EL (cell line): ENCODE results near the gene NCOR1.
"Not testable (repeated sequence)": the region's sequence is repeated elsewhere in the genome, so short reads cannot be mapped to it uniquely, and the experiment has no call there.

Experiments
- DNase-seq: peaks from one replicate; pipeline ENCODE4 v3.0.0-alpha.2; 2016

NCOR1 gene

DNA sequence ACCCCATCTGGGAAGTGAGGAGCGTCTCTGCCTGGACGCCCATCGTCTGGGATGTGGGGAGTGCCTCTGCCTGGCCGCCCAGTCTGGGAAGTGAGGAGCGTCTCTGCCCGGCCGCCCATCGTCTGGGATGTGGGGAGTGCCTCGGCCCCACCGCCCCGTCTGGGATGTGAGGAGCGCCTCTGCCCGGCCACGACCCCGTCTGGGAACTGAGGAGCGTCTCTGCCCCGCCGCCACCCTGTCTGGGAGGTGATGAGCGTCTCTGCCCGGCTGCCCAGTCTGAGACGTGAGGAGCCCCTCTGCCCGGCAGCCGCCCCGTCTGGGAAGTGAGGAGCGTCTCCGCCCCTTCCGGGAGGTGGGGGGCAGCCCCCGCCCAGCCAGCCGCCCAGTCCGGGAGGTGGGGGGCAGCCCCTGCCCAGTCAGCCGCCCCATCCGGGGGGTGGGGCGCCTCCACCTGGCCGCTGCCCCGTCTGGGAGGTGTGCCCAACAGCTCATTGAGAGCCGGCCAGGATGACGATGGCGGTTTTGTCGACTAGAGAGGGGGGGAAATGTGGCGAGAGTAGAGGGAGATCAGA is 69.9 kb downstream of the NCOR1 start:
- not testable (repeated sequence) for DNase-seq

DNA sequence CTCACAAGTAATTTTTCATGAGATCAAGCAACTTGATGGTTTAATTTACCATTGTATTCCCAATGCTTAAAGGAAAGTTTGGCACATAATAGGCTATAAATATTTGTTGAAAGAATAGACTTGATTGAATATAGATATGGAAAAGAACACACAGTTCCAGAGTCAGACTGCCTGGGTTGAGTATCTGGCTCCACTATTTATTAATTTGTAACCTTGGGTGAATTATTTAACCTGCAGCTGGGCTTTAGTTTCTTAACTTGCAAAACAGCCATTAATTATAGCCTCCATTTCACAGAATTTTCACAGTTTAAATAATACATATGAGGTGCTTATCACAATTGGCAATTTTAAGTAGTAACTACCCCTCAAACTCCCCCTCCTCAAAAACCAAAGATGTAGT is 73.6 kb downstream of the NCOR1 start:
- DNase-seq, result no peak

- DNase-seq, result no peak
Measured at GRCh38 chr17:16140854-16141253, 74.5 kb downstream of the NCOR1 start.

DNA sequence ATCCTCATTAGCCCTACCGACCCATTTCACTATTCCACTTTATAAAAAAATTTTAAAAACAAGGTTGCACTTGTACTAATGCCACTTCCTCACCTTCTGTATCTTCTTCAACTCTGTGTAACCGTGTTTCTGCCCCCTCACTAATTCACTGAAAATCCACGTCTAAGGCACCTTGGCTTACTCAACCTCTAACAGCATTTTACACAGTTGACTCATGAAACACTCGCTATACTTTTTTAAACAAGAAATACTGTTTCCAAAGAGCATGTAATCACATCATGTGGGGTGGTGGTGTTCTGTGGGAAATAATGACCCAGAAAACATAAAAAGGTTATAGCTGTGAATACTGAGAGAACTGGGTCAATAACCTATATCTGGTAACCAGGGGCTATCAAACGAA is 79.9 kb downstream of the NCOR1 start:
- DNase-seq, result no peak

DNA sequence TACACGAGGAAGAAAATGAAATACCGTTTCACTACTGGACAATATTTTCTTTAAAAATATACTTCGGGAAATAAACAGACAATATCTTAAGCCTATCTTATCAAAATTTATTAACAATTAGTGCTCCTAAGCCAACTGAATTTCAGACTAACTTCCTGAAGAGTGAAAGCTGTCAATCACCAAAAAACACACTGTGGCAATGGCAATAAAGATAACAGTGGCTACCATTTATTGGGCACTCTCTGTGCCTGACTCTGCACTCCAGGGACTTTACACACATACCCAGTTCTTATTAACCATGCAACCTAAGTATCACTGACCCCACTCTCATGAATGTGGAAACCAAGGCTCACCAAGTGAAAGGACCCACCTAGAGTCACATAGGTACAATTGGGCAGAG is 83.7 kb downstream of the NCOR1 start:
- DNase-seq, result no peak

GRCh38 chr17:16129441-16130205 is 85.7 kb downstream of the NCOR1 start:
- no peak for DNase-seq

DNA sequence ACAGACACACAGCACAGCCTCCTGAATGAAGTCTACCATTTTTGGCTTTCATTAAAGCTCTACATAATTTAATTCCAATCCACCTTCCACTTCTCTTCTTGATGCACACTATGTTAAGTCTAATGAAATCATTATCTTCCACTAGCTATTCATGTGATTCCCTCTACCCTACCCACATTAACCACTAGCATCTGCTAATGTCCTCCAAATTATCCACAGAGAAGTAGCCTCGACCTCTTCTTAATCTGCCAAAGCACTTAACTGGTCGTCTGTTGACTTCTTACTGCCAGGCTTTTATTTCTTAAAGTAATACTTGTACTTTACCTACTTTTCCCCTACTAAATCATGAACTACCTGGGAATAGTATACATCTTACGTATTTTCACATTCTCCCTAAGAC is 91.8 kb downstream of the NCOR1 start:
- DNase-seq, result no peak

DNA sequence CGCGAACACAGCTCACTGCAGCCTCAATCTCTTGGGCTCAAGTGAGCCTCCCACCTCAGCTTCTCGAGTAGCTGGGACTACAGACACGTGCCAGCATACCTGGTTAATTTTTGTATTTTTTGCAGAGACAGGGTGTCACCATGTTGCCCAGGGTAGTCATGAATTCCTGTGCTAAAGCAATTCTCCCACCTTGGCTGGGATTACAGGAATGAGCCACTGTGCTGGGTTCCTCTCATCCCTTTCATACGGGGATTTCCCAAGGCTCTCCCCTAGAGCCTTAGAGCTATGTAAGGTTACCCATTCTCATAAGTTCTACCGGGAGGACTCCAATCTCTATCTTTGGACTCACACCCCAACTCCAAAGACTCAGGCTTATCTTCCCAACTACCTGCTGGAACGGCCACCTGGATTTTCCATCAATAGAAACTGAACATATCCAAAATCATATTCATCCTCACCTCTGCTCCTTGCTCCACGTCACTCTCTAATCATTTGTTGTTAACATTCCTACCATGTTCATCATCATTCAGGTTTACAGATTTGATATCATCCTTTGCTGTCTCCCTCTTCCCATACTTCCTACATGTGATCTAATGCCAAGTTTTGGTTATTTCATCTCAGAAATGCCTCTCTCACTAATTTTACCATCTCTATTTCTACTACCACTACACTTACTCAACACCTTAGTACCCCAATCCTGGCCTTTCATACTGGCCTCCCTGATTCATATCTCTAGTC is 92.5 kb downstream of the NCOR1 start:
- DNase-seq, result peak; percentile 19

DNA sequence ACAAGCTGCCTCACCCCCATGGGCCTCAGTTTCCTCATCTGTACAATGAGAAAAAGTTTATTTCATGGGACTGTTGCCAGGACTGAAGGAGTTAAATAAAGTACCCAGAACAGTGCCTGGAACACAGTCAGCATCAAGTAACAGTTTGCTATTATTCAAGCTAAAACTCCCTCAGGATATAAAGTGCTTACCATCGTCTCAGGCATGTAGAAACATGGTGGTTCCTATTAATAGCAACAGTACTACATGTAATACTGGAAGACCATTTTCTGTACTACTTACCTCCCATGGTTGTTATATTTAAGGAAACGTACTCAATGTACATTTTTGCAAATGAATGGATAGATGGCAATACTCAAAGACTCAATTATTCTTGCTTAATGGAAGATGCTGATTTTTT is 93.4 kb downstream of the NCOR1 start:
- DNase-seq, result no peak

- no peak for DNase-seq
Measured at GRCh38 chr17:16120937-16121336, 94.4 kb downstream of the NCOR1 start.

DNA sequence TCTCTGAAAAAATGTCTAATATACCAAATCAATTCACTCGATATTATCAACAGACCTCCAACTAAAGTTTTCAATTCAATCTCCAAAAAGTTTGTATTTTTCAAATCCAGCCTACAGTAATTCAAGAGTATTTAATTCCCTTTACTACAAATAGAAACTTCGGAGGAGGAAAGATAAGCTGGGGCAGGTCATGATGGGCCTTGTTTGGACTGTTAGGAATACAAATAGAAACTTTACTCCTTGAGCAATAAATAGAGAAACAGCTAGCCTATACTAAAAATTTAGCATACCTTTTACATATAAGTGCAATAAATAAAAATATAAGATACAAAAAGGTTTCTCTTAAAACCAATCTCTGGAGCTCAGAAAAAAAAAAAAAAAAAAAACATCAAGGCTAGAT is 98.2 kb downstream of the NCOR1 start:
- DNase-seq, result no peak

DNA sequence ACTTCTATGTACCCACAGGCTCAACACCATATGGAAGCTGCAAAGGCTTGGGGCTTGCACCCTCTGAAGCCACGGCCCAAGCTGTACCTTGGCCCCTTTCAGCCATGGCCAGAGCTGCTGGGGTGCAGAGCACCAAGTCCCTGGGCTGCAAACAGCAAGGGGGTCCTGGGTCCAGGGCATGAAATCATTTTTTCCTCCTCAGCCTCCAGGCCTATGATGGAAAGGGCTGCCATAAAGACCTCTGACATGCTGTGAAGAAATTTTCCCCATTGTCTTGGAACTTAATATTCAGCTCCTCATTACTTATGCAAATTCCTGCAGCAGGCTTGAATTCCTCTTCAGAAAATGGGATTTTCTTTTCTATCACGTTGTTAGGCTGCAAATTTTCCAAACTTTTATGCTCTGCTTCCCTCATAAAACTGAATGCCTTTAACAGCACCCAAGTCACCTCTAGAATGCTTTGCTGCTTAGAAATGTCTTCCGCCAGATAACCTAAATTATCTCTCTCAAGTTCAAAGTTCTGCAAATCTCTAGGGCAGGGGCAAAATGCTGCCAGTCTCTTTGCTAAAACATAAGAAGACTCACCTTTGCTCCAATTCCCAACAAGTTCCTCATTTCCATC is 100.1 kb downstream of the NCOR1 start:
- DNase-seq, result not testable (repeated sequence)

DNA sequence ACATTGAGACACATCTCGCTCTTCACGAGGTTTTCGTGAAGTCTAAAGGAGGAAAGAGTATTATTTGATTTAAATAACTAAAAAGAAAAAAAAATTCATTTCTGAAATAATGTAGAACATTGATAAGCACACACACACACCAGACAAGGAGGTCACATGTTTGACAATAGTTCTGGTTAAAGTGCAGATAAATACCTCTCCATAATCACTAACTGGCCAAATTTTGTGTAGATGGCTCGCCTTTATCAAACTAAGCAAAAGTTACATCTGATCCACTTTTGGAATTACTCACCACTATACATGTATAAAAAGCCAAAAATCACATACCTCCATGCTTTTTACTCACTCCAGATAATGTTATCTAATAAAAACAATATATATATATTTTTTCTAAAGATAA is 106.5 kb downstream of the NCOR1 start:
- no peak for DNase-seq

- no peak for DNase-seq
Measured at GRCh38 chr17:16108386-16108785, 106.9 kb downstream of the NCOR1 start.

GRCh38 chr17:16107165-16107770 is 108.1 kb downstream of the NCOR1 start:
- DNase-seq, result no peak

DNA sequence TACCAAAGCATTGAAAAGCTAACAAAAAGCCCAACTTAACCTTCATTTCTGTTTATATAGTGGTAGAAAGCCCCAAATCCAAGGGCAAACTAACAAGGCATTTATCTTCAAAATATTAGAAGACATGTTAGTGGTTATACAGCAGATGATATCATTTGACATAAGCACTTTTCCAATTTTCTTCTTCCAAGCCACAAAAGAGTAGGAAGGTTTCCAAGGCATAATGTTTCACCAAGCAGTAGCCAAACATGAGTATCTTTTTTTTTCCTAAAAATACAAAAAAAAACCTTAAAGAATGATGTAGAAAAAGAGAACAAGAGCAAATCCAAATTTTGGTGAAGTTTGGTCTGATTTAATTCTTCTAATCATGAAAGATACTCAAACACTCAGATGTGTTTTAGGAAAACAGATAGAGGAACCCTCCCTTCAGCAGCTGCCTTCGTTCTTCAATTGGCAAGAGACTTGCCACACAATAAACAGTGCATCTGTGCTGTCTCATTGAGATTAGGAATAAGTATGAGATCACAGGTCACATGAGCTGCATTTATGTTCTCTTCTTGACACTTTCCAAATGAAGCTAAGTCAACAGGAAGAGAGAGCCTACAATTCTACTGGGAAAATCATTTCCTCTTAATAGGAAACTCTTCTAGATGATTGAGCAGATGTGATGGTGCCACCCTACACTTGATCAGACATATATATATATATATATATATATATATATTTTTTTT is 109.0 kb downstream of the NCOR1 start:
- DNase-seq, result no peak

DNA sequence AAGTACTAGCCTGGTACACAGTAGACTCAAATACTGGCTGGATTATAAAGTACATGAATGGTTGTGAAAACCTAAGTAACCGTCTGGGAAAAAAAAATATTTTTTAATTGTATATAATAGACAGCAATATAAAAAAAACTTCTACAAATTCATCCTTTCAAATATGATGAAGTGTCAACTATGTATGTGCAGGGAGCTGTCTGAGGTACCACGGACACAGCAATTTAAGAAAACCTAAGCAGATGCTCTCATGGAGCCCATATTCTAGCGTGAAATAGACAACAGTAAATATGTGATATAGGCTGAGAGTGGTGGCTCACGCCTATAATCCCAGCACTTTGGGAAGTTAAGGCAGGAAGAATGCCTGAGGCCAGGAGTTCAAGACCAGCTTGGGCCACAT is 111.1 kb downstream of the NCOR1 start:
- no peak for DNase-seq

GRCh38 chr17:16101440-16101839 is 113.9 kb downstream of the NCOR1 start:
- DNase-seq, result no peak

DNA sequence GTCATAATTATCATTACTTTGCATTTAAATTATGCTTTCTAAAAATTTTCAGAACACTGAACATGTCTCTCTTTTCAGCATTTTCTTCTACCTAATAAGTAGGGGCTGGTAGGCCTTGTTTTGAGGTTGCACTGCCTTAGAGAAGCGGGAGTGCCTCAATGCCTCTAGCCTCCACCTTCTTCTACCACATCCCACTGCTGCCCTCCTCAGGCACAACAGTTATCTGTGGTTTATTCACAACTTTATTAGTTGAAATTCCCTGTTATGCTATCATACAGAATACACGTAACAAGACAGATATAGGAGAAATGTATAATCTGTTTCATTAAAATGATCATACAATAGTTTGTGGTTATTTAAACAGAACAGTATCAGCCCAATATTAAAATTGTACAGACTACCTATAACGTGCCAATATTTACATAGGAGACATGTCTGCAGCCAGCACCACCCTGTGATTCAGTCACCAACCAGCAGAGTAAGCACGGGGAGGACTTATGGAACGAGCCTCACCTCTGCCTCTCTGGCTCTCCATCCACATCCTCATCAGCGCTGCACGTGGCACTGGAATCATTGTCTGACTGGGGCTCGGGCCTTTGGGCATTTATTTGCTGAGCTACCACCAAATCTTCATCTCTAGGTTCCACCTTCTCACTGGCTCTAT is 114.5 kb downstream of the NCOR1 start:
- peak; percentile 12 for DNase-seq

DNA sequence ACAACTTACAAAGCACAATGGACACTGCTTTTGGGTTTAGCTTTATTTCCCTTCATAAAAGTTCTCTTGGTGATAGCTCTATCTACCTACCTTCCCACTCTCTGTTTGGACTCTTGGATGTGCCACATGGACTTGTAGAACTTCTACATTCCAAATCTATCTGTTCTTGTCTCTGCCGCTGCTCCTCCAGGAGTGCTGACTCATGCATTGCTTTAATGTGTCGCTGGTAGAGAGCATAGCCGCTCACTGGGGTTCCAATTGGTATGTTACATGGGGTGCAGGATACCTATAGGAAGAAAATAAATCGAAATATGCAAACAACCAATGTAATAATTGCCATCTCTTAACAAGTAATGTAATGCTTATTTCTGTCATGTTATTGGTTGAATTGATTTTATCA is 123.6 kb downstream of the NCOR1 start:
- no peak for DNase-seq

- no peak for DNase-seq
Measured at GRCh38 chr17:16086957-16087356, 128.4 kb downstream of the NCOR1 start.
